Hematopoietic multipotent progenitor cell treated with erythropoietin and hydrocortisone succinate and interleukin-3 and kit ligand, for 4 days (in vitro differentiated cells): ENCODE results near the gene ZSWIM5.
"Not testable (repeated sequence)": the region's sequence is repeated elsewhere in the genome, so short reads cannot be mapped to it uniquely, and the experiment has no call there.

Experiments used
- DNase-seq: peaks from one replicate; pipeline ENCODE4 v3.0.0-alpha.2; 2015

ZSWIM5 gene

GRCh38 chr1:45136984-45137383 lies 69.4 kb downstream of the ZSWIM5 start:
- DNase-seq, result no peak

GRCh38 chr1:45135316-45135715 lies 71.1 kb downstream of the ZSWIM5 start:
- DNase-seq, result no peak

GRCh38 chr1:45134461-45134873 lies 71.9 kb downstream of the ZSWIM5 start:
- no peak for DNase-seq

- not testable (repeated sequence) for DNase-seq
Observed at GRCh38 chr1:45132719-45133118, 73.7 kb downstream of the ZSWIM5 start.

GRCh38 chr1:45123358-45123757 lies 83.0 kb downstream of the ZSWIM5 start:
- no peak for DNase-seq

- DNase-seq, result no peak
Observed at GRCh38 chr1:45122724-45123123, 83.7 kb downstream of the ZSWIM5 start.

- DNase-seq, result no peak
Observed at GRCh38 chr1:45117766-45118165, 88.6 kb downstream of the ZSWIM5 start.

GRCh38 chr1:45116820-45117219 lies 89.6 kb downstream of the ZSWIM5 start:
- no peak for DNase-seq

- DNase-seq, result peak; percentile 41
Observed at GRCh38 chr1:45116340-45116739, 90.1 kb downstream of the ZSWIM5 start.

GRCh38 chr1:45115198-45115597 lies 91.2 kb downstream of the ZSWIM5 start:
- not testable (repeated sequence) for DNase-seq

GRCh38 chr1:45112661-45113060 lies 93.7 kb downstream of the ZSWIM5 start:
- DNase-seq, result no peak

- no peak for DNase-seq
Observed at GRCh38 chr1:45111239-45111638, 95.2 kb downstream of the ZSWIM5 start.

- DNase-seq, result no peak
Observed at GRCh38 chr1:45107782-45108181, 98.6 kb downstream of the ZSWIM5 start.

GRCh38 chr1:45106864-45107263 lies 99.5 kb downstream of the ZSWIM5 start:
- DNase-seq, result not testable (repeated sequence)

- not testable (repeated sequence) for DNase-seq
Observed at GRCh38 chr1:45106156-45106545, 100.3 kb downstream of the ZSWIM5 start.

GRCh38 chr1:45105486-45106155 lies 100.8 kb downstream of the ZSWIM5 start:
- DNase-seq, result not testable (repeated sequence)

GRCh38 chr1:45103534-45103933 lies 102.9 kb downstream of the ZSWIM5 start:
- DNase-seq, result no peak

- DNase-seq, result no peak
Observed at GRCh38 chr1:45101947-45102346, 104.5 kb downstream of the ZSWIM5 start.

- not testable (repeated sequence) for DNase-seq
Observed at GRCh38 chr1:45101528-45101927, 104.9 kb downstream of the ZSWIM5 start.

GRCh38 chr1:45097944-45098343 lies 108.5 kb downstream of the ZSWIM5 start:
- DNase-seq, result no peak

- no peak for DNase-seq
Observed at GRCh38 chr1:45097079-45097478, 109.3 kb downstream of the ZSWIM5 start.

GRCh38 chr1:45095450-45095849 lies 111.0 kb downstream of the ZSWIM5 start:
- no peak for DNase-seq

- not testable (repeated sequence) for DNase-seq
Observed at GRCh38 chr1:45094371-45094770, 112.0 kb downstream of the ZSWIM5 start.

- DNase-seq, result no peak
Observed at GRCh38 chr1:45093334-45093733, 113.1 kb downstream of the ZSWIM5 start.

- DNase-seq, result no peak
Observed at GRCh38 chr1:45089711-45090110, 116.7 kb downstream of the ZSWIM5 start.
